GM20431 (cell line): Measurements from ENCODE around the gene GARNL3.

Source experiments
- in situ Hi-C: fragments of 300-500 bp; cut with MseI, MboI; formaldehyde crosslinking; loops from one replicate; pipeline ENCODE4 v1.15.0; 2020; ENCODE audit warnings: low sequenced_read_pairs; ENCODE audit not compliant: unreplicated experiment

Gene GARNL3

DNA sequence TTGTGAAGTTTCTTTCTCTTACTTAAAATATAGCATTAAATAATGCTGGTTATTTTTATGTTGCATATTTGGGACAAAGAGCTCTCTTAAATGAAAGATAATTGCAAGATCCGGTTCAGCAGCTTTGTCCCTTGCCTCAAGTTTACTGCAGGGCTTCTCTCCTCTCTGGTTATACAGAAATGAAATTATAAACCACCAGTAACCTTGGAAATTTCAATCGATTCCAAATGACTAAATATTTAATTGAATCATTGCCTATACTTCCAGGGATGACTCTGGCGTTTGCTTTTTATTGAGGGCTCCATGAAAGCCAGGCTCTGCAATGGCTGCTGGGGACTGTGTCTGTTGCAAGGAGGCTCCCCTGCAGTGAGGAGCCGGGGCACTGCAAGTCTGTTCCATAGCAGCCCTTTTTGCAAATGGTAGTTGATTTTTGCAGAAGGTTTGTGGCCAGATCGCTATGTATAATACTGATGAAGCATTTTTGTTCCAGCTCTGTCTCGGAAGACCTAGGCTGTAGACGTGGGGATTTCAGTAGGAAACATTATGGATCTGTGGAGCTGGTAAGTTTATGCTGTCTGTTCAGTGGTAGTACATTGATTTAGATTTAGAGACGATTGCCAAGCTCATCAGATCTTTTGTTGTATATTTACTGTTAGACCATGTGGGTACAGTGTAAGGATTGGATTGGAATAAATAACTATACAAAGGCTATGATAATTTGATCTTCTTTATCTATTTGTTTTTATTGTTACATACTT lies at the start of gene GARNL3:
Gene GARNL3 (plus strand): TSS at position 313 of the 758 bp plus-strand sequence. CDS start 104 bp downstream, at position 417.
- in situ Hi-C loops = no loop called here

- in situ Hi-C loops = no loop called here
Observed at GRCh38 chr9:127215268-127216209, 49.0 kb upstream of the GARNL3 start.

DNA sequence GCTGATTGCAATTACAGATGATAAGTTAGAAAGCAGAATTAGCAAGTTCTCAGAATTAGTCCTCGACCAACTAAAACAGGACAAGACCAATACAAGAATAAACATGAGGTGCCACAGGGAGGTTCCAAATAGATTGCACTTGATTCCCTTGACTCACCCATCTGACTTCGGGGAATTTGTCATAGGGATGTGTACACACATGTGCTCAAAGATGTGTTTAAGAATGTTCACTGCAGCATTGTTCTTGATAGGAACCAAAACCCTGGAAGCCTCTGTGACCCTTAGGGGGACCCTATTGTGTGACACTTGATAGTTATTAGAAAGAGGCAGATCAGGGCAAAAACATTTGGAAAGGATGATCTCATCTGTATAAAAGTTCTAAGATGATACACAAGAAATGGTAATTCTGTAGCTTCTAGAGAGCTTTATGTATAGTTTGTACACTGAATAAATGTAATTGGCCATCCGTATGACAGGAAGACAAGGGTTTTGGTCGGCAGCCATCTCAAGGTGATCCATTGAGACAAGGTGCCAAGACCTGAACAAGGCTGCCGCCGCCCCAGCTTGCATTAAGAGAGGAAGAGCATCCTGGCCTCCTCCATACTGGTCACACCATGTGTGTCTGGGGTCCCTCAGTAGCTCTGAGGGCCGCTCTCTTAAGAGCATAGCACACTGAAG lies 48.2 kb upstream of the GARNL3 start:
- in situ Hi-C loops = no loop called here

DNA sequence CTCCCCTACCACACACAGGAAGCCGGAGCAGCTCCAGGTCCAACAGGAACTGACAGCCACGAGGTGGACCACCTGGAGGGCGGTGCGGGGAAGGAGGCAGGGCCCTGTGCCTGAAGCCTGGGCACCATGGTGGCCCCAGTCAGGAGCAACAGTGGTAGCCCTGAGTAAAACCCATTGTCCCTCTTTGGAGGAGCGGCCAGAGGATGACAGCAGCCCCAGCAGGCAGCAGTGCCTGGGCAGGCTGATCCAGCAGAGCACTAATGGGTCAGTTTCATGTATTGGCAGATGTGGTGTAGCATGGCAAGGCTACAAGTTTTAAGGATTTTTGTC lies 47.7 kb upstream of the GARNL3 start:
- in situ Hi-C loops = no loop called here

DNA sequence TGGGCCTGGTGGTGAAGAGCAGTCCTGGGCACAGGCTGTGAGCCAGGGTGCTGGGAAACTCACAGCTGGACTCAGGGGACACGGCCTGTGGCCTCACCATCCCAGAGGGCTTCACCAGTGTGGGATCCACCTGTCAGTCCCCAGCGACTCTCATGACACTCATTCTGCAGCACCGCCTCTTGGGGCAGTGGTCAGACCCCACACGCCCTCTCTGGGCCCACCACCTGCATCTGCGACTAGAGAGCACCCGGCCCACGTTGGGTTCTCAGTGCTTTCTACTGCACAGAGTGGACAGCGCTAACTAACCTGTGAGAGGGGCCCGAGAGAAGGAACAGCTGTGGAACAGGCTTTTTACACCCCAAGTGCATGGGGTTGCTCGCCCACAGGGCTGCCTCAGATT lies 45.8 kb upstream of the GARNL3 start:
- in situ Hi-C loops = no loop called here

DNA sequence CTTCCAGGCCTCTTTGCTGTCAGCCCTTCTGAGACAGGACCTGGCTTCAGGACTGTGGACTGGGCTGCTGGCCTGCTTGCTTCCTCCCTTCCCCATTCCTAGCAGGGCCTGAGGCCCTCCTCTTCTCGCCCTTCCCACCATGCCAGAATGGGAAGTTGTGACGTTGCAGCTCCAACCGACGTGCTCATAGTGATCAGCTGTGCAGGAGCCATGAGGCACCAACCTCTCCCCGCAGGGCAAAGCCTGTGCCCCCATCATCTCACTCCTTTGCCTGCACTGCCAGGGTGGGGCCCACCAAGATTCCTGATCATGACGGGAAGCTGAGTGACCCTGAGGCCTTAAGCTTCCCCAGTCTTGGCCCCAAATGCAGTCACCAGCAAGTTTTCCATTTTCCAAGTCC lies 45.1 kb upstream of the GARNL3 start:
- in situ Hi-C loops = no loop called here

- in situ Hi-C loops = no loop called here
Observed at GRCh38 chr9:127221695-127222094, 42.9 kb upstream of the GARNL3 start.

GRCh38 chr9:127222388-127223095 lies 42.0 kb upstream of the GARNL3 start:
- in situ Hi-C loops = no loop called here

DNA sequence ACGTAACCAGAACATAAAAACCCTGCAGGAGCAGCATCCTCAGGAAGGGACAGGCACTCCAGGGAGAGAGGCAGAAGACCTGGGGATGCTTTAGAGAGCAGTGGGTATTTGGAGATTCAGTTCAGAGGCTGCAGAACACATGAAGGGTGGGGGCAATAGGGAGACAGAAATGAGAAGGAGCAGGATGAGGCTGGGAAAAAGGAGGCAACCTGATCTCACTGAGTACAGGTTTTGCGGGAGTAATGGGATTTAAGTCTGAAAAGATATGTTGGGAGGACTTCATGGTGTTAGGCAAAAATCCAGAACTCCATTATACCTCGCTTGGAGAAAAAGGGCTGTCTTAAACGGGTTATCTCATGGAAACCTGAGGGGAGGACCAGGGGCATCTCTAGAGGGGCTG lies 41.3 kb upstream of the GARNL3 start:
- in situ Hi-C loops = no loop called here

GRCh38 chr9:127223810-127224177 lies 40.8 kb upstream of the GARNL3 start:
- in situ Hi-C loops = no loop called here

GRCh38 chr9:127224178-127224882 lies 40.2 kb upstream of the GARNL3 start:
- in situ Hi-C loops = no loop called here

GRCh38 chr9:127224883-127225739 lies 39.5 kb upstream of the GARNL3 start:
- in situ Hi-C loops = no loop called here

DNA sequence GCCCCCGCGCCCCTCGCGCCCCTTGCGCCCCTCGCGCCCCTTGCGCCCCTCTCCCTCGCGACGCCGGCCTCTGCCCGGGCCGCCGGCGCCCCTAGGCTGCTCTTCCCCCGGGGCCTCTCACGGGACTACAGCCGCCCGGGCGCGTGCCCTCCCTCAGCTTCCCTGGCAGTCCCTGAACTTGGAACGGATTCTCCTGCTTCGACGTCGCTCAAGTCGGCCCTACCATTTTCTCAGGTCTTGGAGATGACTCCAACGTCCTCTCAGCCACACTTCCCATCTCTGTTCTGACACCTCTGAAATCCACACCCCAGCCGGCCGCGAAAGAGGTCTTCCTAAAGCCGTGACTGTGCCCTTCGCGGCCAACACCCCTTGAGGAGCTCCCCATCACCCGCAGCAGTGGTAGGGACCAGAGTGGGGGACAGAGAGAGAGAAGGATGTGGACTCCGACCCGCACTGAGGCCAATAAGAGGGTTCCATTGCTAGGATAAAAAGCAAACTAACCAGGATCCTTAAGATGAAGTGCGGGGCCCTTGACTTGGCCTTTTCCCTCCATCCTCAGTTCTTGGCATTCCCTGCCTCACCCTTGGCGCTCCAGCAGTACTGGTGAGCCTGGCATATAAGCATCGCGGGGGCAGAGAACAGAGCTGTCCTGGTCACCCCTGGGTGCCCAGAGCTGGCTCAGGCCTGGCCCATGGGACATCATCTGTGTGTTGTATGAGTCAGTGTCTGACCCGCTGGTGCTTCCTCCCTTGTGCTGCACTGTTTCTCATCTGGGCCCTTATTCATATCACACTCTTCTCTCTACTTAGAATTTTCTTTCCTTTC lies 38.6 kb upstream of the GARNL3 start:
- in situ Hi-C loops = no loop called here

DNA sequence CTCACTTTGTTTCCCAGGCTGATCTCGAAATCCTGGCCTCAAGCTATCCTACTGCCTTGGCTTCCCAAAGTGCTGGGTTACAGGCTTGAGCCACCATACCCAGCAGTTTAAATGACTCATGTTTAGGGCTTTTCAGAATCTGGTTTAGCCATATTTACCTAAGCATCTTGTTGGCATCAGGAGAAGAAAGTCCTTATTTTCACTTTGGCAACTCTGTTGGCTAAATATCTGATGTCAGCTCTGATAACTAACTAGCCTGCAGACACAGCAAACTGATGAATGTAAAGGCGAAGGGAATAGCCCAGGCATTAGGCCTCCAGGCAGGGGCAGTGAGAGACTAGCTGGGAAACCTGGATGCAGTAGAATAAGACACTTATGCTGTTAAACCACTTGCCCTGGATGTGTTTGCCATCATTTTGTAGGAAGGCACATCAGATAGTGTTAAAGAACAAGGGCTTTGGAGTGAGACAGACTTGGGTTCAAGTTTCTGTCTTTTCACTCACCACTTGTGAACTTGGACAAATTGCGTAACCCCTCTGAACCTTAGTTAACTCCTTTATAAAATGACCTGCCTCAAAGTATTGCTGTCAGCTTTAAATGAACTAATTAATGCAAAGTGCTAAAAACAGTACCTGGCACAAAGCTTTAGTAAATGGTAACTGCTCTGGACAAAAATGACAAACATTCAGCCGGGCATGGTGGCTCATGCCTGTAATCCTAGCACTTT lies 34.7 kb upstream of the GARNL3 start:
- in situ Hi-C loops = no loop called here

- in situ Hi-C loops = no loop called here
Observed at GRCh38 chr9:127231666-127232065, 32.9 kb upstream of the GARNL3 start.

DNA sequence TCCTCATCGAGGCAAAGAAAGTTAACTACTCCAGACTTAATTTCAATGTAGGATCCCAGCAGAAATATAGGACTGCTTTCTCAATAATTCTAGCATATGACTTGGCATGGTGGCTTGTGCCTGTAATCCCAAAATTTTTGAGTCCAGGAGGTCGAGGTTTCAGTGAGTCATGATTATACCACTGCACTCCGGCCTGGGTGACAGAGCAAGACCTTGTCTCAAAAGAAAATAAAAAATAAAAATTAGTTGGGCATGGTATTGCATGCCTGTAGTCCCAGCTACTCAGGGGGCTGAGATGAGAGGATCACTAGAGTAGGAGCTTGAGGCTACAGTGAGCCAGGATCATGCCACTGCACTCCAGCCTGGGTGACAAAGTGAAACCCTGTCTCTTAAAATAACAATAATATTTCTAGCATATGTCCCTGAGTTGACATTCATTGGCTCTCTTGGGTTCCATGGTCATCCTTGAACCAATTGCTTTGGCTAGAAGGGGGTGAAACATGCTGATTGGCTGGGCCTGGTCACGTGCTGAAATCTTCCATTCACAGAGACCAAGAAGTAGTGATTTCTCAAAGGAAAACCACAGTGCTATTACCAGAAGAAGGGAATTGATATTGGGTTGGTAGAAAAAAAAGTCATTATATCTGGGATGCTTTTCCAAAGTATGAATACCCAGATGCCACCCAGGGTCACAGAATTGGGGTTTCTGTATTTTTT lies 31.6 kb upstream of the GARNL3 start:
- in situ Hi-C loops = no loop called here

GRCh38 chr9:127233550-127233949 lies 31.0 kb upstream of the GARNL3 start:
- in situ Hi-C loops = no loop called here
